LNCaP clone FGC (cell line): ENCODE results near the gene ST3GAL3.

ENCODE experiments used
- DNase-seq: peaks from one replicate; pipeline ENCODE4 v3.0.0-alpha.2; 2011; ENCODE audit warnings: low read depth
- H3K4me3 ChIP-seq: 2 replicates; pipeline ENCODE4 v1.5.1; 2011; ENCODE audit warnings: mild to moderate bottlenecking, low read depth, low read length, control low read depth
- TF ChIP-seq, protein P1 (sequence below): IDR thresholded peaks from 2 replicates; pipeline ENCODE4 v1.5.1; 2012; ENCODE audit warnings: mild to moderate bottlenecking; ENCODE audit not compliant: control insufficient read depth, insufficient read depth; ENCODE audit errors: extremely low read depth

ST3GAL3 gene

DNA sequence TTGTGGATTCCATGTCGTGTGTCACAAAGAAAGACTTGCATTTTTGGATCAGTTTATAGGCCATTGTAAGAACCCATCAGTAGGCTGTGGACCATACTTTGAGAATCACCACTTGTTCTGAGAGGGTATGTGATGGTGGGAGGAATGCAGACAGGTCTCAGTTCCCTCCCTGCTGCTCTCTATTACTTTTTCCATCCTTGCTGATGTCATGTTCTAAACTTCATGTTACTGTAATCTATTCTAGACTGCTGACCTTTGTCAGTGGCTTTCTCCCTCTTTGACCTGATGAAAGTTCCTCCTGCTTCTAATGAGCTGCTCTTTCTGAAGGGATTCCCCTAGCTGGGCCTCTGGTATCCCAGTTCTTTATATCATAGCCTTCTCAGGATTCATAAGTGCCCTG lies 46.1 kb downstream of the ST3GAL3 start:
- TF ChIP-seq, protein P1, sequence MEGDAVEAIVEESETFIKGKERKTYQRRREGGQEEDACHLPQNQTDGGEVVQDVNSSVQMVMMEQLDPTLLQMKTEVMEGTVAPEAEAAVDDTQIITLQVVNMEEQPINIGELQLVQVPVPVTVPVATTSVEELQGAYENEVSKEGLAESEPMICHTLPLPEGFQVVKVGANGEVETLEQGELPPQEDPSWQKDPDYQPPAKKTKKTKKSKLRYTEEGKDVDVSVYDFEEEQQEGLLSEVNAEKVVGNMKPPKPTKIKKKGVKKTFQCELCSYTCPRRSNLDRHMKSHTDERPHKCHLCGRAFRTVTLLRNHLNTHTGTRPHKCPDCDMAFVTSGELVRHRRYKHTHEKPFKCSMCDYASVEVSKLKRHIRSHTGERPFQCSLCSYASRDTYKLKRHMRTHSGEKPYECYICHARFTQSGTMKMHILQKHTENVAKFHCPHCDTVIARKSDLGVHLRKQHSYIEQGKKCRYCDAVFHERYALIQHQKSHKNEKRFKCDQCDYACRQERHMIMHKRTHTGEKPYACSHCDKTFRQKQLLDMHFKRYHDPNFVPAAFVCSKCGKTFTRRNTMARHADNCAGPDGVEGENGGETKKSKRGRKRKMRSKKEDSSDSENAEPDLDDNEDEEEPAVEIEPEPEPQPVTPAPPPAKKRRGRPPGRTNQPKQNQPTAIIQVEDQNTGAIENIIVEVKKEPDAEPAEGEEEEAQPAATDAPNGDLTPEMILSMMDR: no peak
- DNase-seq: no peak
- no peak overlapping the region for H3K4me3 ChIP-seq

- TF ChIP-seq, protein P1: no peak
Measured at GRCh38 chr1:43754892-43755291, 47.6 kb downstream of the ST3GAL3 start.

DNA sequence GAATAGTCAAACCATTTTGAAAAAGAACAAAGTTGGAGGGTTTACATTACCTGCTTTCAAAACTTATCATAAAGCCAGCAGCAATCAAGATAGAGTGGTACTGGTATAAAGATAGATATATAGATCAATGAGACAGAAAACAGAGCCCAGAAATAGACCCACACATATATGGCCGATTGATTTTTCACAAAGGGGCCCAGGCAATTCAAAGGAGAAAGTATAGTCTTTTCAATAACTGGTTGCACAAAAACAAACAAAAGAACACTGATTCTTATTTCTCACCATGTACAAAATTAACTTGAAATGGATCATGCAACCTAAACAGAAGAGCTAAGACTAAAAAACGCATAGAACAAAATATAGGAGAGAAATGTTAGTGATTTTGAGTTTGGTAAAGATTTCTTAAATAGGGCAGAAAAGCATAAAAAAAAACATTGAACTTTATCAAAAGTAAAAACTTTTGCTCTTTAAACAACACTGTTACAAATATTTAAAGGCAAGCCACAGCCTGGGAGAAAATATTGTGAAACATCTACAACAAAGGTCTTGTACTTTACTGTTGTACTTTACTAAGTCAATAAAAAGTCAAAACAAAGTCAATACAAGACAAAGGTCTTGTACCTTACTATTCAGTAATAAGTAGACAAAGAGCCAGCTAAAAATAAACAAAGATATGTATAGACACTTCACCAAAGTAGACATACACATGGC lies 50.2 kb downstream of the ST3GAL3 start:
- DNase-seq: peak; percentile 71
- TF ChIP-seq, protein P1: no peak
- H3K4me3 ChIP-seq: 0 out of 2 replicates have a peak overlapping the region, but pooled peaks have one; percentile 6

More at GRCh38 chr1:43754892-43755291, 47.6 kb downstream of the ST3GAL3 start:
- H3K4me3 ChIP-seq: no peak overlapping the region
- DNase-seq: no peak

DNA sequence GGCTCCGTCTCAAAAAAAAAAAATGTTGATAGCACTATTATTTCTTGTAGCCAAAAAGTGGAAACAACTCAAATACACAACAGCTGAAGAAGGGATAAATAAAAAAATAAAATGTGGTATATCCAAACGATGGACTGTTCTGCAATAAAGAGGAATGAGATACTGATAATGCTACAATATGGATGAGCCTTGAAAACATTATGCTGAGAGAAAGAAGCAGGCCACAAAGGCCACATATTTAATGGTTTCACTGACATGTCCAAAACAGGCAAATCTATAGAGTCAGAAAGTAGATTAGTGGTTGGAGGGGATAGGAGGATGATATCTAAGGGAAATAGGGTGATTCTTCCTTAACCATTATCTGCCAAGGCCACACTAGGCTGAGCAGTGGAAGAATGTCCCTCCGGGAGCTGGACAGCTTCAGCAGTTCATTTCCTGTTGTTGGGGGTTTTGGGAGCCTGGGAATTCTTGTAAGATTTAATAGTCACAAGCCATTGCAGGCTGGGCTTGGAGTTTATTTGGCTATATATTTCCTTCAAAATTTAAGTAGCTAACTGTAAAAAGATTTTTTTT lies 53.5 kb downstream of the ST3GAL3 start:
- TF ChIP-seq, protein P1: no peak
- H3K4me3 ChIP-seq: no peak overlapping the region
- no peak for DNase-seq

GRCh38 chr1:43763497-43763973 lies 56.2 kb downstream of the ST3GAL3 start:
- no peak overlapping the region for H3K4me3 ChIP-seq
- DNase-seq: peak; percentile 92
- TF ChIP-seq, protein P1: peak; percentile 90

GRCh38 chr1:43764581-43764980 lies 57.2 kb downstream of the ST3GAL3 start:
- TF ChIP-seq, protein P1: no peak
- no peak overlapping the region for H3K4me3 ChIP-seq

More at GRCh38 chr1:43764581-43764980, 57.2 kb downstream of the ST3GAL3 start:
- DNase-seq: no peak
